GM10266 (cell line): ENCODE results near the gene ACOX2.

Source experiments
- DNase-seq: peaks from one replicate; pipeline ENCODE4 v3.0.0; 2012; ENCODE audit errors: extremely low spot score
- CTCF ChIP-seq: IDR thresholded peaks from 2 replicates; pipeline ENCODE4 v1.5.1; 2012; ENCODE audit warnings: mild to moderate bottlenecking, low read depth; ENCODE audit not compliant: control insufficient read depth, insufficient read depth; ENCODE audit errors: missing control alignments

ACOX2 gene

GRCh38 chr3:58536501-58537411, at the start of gene ACOX2:
TSS of gene ACOX2 (minus strand) at chr3:58537190. CDS start at chr3:58535106, 2,084 bp downstream.
- TF ChIP-seq CTCF = no peak
- DNase-seq = no peak

- peak; percentile 56 for DNase-seq
- TF ChIP-seq CTCF = no peak
Observed at GRCh38 chr3:58585994-58586393, 49.0 kb upstream of the ACOX2 start.

- peak; percentile 84 for DNase-seq
Observed at GRCh38 chr3:58585005-58585786, 48.2 kb upstream of the ACOX2 start.

GRCh38 chr3:58584690-58585004, 47.7 kb upstream of the ACOX2 start:
- TF ChIP-seq CTCF = no peak
- no peak for DNase-seq

More at GRCh38 chr3:58585005-58585786, 48.2 kb upstream of the ACOX2 start:
- peak; percentile 39 for TF ChIP-seq CTCF

GRCh38 chr3:58581328-58582091, 44.5 kb upstream of the ACOX2 start:
- no peak for DNase-seq

GRCh38 chr3:58580826-58581327, 43.9 kb upstream of the ACOX2 start:
- DNase-seq = no peak
- TF ChIP-seq CTCF = no peak

More at GRCh38 chr3:58581328-58582091, 44.5 kb upstream of the ACOX2 start:
- TF ChIP-seq CTCF = no peak
